Adipose tissue (tissue), 3 donors: Measurements from ENCODE around the gene PLCG1. TPM values are rescaled to one million over a fixed set of nuclear protein-coding genes. Genes with fewer than 3 reads are reported as not detected.
"Not testable (repeated sequence)": the region's sequence is repeated elsewhere in the genome, so short reads cannot be mapped to it uniquely, and the experiment has no call there.

Experiments used
- H3K27ac ChIP-seq: one replicate; pipeline ENCODE4 v1.5.1; 2013; ENCODE audit warnings: low read depth, low read length
- WGBS, 3 donors: extraction: QIAGEN DNeasy Blood & Tissue Kit; methylation state at CpG; one replicate each; pipeline ENCODE4 v1.1.7; 2013; 5-methylcytosine and 5-hydroxymethylcytosine counted together
- polyA plus RNA-seq, 3 donors: library from polyadenylated mRNA; stranded (reverse); fragments of 200-250 nt; gene quantifications; one replicate each; pipeline ENCODE4 v1.2.3, GENCODE V29; 2013
- donor health status: healthy with polysubstance abuse.
- donor health status: Bipolar disorder and iron deficiency.
- donor health status: healthy.

Gene PLCG1
- 10 to 100 TPM; 16.1 to 96.7 (median 38.9) TPM for polyA plus RNA-seq

DNA sequence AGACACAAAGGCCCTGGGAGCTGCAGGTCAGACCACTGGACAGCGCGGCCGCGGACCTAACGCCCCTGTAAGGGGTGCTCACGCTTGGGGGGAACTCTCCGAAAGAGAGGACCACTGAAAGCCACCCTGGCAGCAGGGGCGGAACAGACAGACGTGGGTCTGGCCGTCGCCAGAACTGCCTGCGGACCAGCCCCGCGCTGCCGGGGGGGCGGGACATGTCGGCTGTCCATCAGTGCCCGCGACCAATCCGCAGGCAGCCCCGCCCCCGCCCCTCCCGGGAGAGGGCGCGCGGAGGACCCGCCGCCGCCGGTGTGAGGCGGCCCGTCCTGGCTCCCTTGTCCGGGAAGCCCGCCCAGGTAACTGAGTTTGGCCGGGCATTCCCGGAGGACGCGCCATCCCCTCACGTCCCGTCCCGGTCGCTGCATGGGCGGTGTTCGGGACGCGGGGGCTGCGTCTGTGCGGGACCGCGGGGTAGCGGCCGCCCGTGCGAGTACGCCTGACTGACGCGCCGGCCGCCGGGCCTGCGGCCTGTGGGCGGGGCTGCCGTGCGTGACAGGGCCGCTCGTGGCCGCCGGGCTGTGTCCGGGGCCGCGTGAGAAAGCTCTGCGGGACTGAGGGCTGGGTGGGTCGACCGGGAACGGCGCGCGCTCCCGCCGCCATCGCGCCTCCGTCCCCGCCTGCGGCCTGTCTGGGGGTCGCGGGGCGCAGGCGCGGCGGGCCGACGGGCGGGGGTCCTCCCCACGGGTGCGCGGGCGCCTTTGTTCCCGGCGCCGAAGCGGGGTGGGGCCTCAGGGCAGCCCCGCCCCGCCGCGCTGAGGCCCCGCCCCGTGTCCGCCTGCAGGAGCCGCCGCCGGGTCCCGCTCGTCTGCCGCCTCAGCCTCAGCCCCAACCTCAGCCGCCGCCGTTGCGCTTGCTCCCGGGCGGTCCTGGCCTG lies at the start of gene PLCG1:
TSS of gene PLCG1 (plus strand) at position 864 of the 934 bp plus-strand sequence. CDS start 99 bp downstream, outside the sequence.
- peak within 1 kb of the TSS; percentile 68 for H3K27ac ChIP-seq
- 0% methylated on average over 64 to 121 of the region's 121 CpGs for WGBS, 3 donors

- 89 to 93% (median 92%) methylated on average over 3 of the region's 3 CpGs for WGBS, 3 donors
- H3K27ac ChIP-seq = no peak overlapping the region
Measured at GRCh38 chr20:41087777-41088176, 49.6 kb upstream of the PLCG1 start.

DNA sequence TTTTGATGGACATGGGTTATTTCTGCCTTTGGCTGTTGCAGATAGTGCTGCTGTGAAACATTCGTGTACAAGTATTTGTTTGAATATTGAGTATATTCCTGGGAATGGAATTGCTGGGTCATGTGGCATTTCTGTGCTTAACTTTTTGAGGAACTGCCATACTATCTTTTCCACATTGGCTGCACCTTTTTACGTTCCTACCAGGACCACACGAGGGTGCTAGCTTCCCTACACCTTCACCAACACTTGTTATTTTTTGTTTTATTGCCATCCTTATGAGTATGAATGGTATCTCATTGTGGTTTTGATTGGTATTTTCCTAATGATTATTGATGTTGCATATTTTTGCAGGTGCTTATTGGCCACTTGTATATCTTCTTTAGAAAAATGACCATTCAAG lies 47.8 kb upstream of the PLCG1 start:
- 89 to 96% (median 93%) methylated on average over 3 of the region's 3 CpGs for WGBS, 3 donors
- H3K27ac ChIP-seq = no peak overlapping the region

DNA sequence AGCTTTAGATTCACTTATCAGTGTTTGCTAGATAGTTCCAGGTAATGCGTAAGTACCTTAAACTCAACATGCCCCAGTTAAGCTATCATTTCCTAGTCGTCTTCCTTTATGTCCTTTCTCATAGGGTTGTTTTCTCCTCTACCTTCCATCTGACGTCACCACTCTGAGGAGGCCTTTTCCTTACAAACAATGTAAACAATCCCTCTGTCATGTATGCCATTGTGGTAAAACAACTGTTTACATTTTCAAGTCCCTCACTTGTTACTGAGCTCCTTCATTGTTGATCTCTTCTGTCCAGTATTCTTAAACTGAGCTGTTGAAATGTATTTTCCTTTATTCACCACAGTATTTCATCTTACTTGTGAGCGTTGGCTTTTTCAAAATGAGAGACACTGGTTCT lies 45.4 kb upstream of the PLCG1 start:
- H3K27ac ChIP-seq = no peak overlapping the region
- WGBS, 3 donors = 94 to 95% (median 95%) methylated on average over 4 of the region's 4 CpGs

DNA sequence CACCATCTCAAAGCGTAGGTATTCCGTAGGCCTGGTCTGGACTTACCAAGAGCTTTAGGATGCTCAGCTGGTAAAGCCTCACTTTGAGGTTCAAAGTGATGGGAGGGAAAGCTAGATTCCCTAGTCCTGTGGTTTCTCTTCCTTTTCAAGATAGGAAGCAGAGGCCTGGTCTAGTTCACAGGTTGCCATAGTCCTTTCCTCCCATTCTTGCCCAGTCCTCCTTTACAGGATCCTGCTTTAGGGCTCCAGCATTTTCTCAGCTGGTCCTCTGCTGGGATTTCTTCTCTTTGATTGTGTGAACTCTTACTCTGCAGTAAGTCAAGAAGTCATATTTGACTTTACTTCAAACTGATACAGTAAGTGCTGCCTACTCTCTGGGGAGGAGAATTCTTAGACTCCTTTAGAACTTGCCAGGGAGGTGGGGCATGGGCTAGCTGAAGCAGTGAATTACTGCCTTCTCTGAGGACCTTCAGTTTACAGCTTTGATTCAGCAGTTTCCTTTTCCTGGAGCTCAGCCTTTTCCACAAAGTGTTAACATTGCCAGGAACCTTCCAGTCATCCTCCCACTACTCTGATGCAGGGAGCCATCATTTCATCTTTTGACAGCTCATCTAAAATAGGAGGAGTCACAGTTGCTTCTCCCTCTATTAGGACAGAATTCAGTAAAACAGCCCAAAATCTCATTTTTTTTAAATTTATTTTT lies 42.8 kb upstream of the PLCG1 start:
- 98 to 100% (median 99%) methylated on average over 2 of the region's 2 CpGs for WGBS, 3 donors
- H3K27ac ChIP-seq = no peak overlapping the region

- H3K27ac ChIP-seq = no peak overlapping the region
- WGBS, 3 donors = 47 to 48% (median 47%) methylated on average over 7 of the region's 7 CpGs
Measured at GRCh38 chr20:41095110-41095969, 42.0 kb upstream of the PLCG1 start.

DNA sequence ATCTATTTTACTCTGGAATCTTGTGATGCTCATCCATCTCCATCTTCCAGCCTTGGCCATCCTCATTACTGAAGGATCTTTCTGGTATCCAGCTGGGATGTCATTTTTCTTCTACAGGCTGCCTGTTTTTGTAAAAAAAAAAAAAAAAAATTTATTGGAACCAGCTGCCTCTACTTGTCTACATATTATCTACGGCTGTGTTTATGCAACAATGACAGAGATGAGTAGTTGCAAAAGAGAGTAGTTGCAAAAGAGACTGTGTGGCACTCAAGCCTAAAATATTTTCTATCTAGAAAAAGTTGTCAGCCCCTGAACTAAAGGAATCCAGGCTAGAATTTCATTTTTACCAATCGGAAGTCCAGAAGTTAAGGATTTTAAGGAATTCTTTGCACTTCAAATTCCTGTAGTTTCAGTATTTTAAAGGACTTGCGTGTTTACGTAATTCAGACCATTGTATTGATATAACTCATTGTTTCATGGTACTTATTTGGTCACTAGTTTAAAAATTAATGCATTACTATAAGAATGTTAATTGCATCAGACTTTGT lies 38.6 kb upstream of the PLCG1 start:
- no peak overlapping the region for H3K27ac ChIP-seq
- 64 to 72% (median 68%) methylated on average over 4 of the region's 4 CpGs for WGBS, 3 donors

- no peak overlapping the region for H3K27ac ChIP-seq
- WGBS, 3 donors = 89 to 96% (median 95%) methylated on average over 9 of the region's 9 CpGs
Measured at GRCh38 chr20:41100001-41100480, 37.3 kb upstream of the PLCG1 start.

DNA sequence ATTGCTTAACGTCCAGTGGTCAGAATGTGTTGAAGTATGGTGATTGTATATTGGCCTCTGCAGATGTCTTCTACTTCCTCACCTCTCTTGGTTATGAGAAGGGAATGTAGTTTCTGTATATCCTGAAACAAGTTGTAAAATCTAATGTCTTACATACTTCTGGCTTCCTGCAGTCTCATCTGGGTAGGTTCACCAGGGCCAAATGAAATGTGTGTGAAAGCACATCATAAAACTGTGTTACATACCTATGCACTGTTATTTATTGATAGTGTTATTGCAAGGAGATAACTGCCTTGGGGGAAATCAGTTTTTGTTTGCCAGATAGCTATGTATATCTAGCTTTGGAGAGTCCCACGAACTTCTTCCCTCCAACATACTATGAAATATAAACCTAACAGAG lies 35.7 kb upstream of the PLCG1 start:
- H3K27ac ChIP-seq = no peak overlapping the region
- WGBS, 3 donors = 83 to 88% (median 85%) methylated on average over 2 of the region's 2 CpGs

- H3K27ac ChIP-seq = no peak overlapping the region
- 91 to 100% (median 96%) methylated on average over 1 of the region's 1 CpG for WGBS, 3 donors
Measured at GRCh38 chr20:41108531-41108930, 28.8 kb upstream of the PLCG1 start.

DNA sequence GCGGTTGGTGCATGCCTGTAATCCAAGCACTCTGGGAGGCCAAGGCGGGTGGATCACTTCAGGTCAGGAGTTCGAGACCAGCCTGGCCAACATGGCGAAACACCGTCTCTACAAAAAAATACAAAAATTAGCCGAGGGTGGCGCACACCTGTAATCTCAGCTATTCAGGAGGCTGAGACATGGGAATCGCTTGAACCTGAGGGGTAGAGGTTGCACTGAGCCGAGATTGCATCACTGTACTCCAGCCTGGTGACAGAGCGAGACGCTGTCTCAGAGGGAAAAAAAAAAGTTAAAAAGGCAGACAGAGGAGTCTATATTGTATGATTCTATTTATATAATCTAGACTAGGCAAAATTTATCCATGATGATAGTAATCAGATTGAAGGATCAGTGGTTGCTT lies 27.3 kb upstream of the PLCG1 start:
- WGBS, 3 donors = 95 to 97% (median 96%) methylated on average over 11 of the region's 11 CpGs
- H3K27ac ChIP-seq = no peak overlapping the region

DNA sequence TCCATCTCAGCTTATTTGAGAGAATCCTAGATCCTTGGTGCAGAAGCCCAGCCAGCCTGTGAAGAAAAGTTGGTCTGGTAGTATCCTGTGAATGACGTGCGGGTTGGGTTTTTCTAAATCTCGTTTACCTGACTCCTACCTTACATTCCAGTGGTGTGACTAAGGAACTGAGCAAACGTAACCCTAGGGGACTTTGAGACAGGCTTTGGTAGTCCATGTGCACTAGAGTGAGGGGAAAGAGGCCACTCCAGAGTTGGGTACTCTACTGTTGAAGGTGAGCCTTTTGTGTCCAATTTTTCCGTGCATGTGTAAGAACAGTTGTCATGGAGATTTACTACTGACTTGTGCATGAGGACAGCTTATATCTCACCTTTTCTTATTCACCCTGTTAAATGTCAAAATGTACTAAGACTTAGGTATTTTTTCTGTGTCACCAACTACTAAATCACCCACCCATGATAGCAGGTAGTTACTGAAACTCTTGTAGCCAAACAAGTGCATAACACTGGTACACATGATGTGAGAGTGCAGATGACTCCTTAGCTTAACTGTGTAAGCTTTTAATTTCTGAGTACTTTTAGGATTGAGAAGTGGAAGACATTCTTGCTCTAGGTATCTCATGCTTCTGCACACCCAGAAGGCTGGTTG lies 26.3 kb upstream of the PLCG1 start:
- WGBS, 3 donors = 87 to 97% (median 88%) methylated on average over 5 of the region's 5 CpGs
- H3K27ac ChIP-seq = no peak overlapping the region

DNA sequence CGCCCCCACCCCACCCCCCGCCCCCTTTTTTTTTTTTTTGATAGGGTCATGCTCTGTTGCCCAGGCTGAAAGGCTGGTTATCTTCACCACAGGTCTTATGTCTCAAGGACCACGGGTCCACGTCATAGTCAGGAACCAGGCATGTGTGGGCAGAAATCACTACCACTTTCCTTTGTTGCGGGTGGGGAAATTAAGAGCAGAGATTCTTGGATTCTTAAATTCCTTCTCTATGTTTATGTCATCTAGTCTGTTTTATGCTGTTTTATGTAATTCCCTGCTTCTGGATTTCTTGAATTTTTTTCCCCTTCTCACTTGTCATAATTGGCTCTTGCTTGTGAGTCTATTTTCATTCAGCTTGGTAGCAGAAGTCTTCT lies 25.8 kb upstream of the PLCG1 start:
- H3K27ac ChIP-seq = no peak overlapping the region
- 88 to 95% (median 93%) methylated on average over 5 of the region's 5 CpGs for WGBS, 3 donors

- H3K27ac ChIP-seq = no peak overlapping the region
- 82 to 85% (median 84%) methylated on average over 6 of the region's 6 CpGs for WGBS, 3 donors
Measured at GRCh38 chr20:41116282-41116956, 20.9 kb upstream of the PLCG1 start.

DNA sequence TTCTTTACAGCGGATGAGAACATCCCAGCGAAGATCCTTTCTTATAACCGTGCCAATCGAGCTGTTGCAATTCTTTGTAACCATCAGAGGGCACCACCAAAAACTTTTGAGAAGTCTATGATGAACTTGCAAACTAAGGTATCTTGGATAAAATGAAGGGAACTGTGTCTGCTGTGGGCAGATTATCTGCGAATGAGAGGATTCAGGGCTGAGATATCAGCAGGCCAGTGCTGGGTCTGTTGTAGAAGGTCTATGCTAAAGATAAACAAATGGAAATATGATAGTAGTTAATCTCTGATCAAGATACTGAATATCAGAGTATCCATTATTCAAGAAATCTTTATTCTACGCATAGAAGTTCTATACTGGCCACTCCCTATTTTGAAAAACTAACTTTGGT lies 19.2 kb upstream of the PLCG1 start:
- H3K27ac ChIP-seq = not testable (repeated sequence)
- WGBS, 3 donors = 81 to 86% (median 83%) methylated on average over 6 of the region's 6 CpGs

DNA sequence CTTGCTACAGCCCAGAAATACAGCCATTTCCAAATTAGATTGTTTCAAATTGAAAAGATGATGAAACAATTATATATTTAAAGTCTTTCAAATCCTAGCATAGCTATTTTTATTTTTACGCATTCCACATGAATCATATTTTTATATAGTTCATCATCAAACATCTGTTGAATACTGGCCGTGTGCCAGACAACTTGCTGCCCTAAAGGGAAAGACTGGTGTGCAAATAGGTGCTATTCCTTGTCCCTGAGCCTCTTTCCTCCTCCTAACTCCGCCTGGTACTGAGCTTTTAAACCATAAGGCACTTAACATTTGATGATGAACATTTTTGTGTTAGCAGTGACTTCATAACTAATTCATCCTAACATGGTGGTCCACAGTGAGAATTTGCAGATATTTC lies 18.7 kb upstream of the PLCG1 start:
- no peak overlapping the region for H3K27ac ChIP-seq
- 81 to 84% (median 83%) methylated on average over 3 of the region's 3 CpGs for WGBS, 3 donors
